GM23248 (cell line): ENCODE measurements around the gene BCL2L12. TPM values are rescaled to one million over a fixed set of nuclear protein-coding genes. Genes with fewer than 3 reads are reported as not detected.

Experiments used
- DNase-seq: peaks from one replicate; pipeline ENCODE4 v3.0.0-alpha.2; 2015
- H2AFZ ChIP-seq: fragments of 200-600 bp; sonication (generic); 2 replicates; pipeline ENCODE4 v1.6.1; 2016; ENCODE audit warnings: antibody characterized with exemption
- H3F3A ChIP-seq: fragments of 200-600 bp; sonication (generic); 2 replicates; pipeline ENCODE4 v1.6.1; 2016; ENCODE audit warnings: mild to moderate bottlenecking, antibody characterized with exemption, mixed run types; ENCODE audit not compliant: insufficient read depth
- H3K27ac ChIP-seq: fragments of 200-600 bp; sonication (generic); 2 replicates; pipeline ENCODE4 v1.5.1; 2016; ENCODE audit warnings: mild to moderate bottlenecking
- H3K27me3 ChIP-seq: fragments of 200-600 bp; sonication (generic); replicated peaks from 2 replicates; pipeline ENCODE4 v1.6.1; 2016; ENCODE audit warnings: mild to moderate bottlenecking; ENCODE audit not compliant: insufficient read depth
- H3K36me3 ChIP-seq: fragments of 200-600 bp; sonication (generic); 2 replicates; pipeline ENCODE4 v1.6.1; 2016; ENCODE audit warnings: low read depth, mild to moderate bottlenecking
- H3K4me1 ChIP-seq: fragments of 200-600 bp; sonication (generic); 2 replicates; pipeline ENCODE4 v1.6.1; 2016; ENCODE audit warnings: mild to moderate bottlenecking; ENCODE audit not compliant: insufficient read depth
- H3K4me2 ChIP-seq: fragments of 200-600 bp; sonication (generic); one replicate; pipeline ENCODE4 v1.6.1; 2016; ENCODE audit warnings: mild to moderate bottlenecking; ENCODE audit not compliant: unreplicated experiment
- H3K4me3 ChIP-seq: fragments of 200-600 bp; sonication (generic); 2 replicates; pipeline ENCODE4 v1.5.1; 2016; ENCODE audit warnings: mild to moderate bottlenecking
- H3K79me2 ChIP-seq: fragments of 200-600 bp; sonication (generic); 2 replicates; pipeline ENCODE4 v1.6.1; 2016; ENCODE audit warnings: mild to moderate bottlenecking; ENCODE audit not compliant: insufficient read depth
- H3K9ac ChIP-seq: fragments of 200-600 bp; sonication (generic); 2 replicates; pipeline ENCODE4 v1.6.1; 2016; ENCODE audit warnings: mild to moderate bottlenecking
- H3K9me2 ChIP-seq: fragments of 200-600 bp; sonication (generic); 2 replicates; pipeline ENCODE4 v1.6.1; 2016; ENCODE audit warnings: mixed run types, mild to moderate bottlenecking, moderate library complexity; ENCODE audit not compliant: insufficient read depth
- H3K9me3 ChIP-seq: fragments of 200-600 bp; sonication (generic); one replicate; pipeline ENCODE4 v1.6.1; 2017; ENCODE audit warnings: low read depth
- H4K20me1 ChIP-seq: fragments of 200-600 bp; sonication (generic); 2 replicates; pipeline ENCODE4 v1.6.0; 2016; ENCODE audit not compliant: insufficient read depth
- EZH2 ChIP-seq: fragments of 200-600 bp; sonication (generic); IDR thresholded peaks from 2 replicates; pipeline ENCODE4 v1.6.1; 2018; ENCODE audit warnings: antibody characterized with exemption, mild to moderate bottlenecking; ENCODE audit not compliant: insufficient read depth, poor library complexity, severe bottlenecking
- EZH2phosphoT487 ChIP-seq: fragments of 200-600 bp; sonication (generic); IDR thresholded peaks from 2 replicates; pipeline ENCODE4 v1.6.1; 2018; ENCODE audit warnings: antibody characterized with exemption, moderate library complexity, mild to moderate bottlenecking, low read depth; ENCODE audit not compliant: insufficient read depth
- WGBS, 2 experiments: methylation state at CpG; one replicate each; pipeline ENCODE4 v1.1.6; 2015 to 2017; ENCODE audit warnings: low lambda C conversion rate in 2 of 2, low coverage in 1 of 2; ENCODE audit errors: missing lambda C conversion rate in 2 of 2; 5-methylcytosine and 5-hydroxymethylcytosine counted together
- in situ Hi-C: fragments of 300-500 bp; cut with MboI; formaldehyde crosslinking; loops from 2 replicates; pipeline ENCODE4 v1.15.0; 2020
- polyA plus RNA-seq: library from polyadenylated mRNA; unstranded; fragments of >200 nt; fragmentation: Nextera tagmentation; extraction: Ambion mirVana; gene quantifications from 2 replicates; pipeline ENCODE4 v1.2.1, GENCODE V29; 2016
- total RNA-seq: library from RNA; depleted of rRNA; stranded (reverse); fragments of >200 nt; shearing (Covaris generic); gene quantifications from 2 replicates; pipeline ENCODE4 v1.2.3, GENCODE V29; 2014

BCL2L12 gene
- total and polyA plus RNA-seq, 2 experiments from 2014 or later, result 9.5 to 16.6 TPM

DNA sequence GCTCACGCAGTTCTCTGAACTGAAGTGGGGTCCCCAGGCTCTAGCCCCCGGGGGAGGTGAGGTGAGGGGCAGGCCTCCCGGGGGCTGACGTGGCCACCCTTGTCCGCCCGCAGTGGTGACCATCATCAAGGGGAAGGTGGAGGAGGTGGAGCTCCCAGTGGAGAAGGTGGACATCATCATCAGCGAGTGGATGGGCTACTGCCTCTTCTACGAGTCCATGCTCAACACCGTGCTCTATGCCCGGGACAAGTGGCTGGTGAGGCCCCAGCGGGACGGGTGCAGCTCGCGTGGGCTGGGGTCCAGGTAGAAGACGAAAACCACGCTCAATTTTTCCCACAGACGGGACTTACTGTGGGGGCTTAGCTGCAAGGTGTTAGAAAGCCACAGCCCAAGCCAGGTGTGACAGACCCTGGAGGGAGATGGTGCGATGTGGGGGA lies 18.1 kb downstream of the BCL2L12 start:
- Histone ChIP-seq H3K4me2 (no peak overlapping the region), H4K20me1 (no peaks in the 10 kb centered on the region), H3K27ac (no peak overlapping the region), H3K9me2 (no peaks in the 10 kb centered on the region), H3K79me2 (peaks cover 49% of the 10 kb centered on the region), H3K27me3 (no peaks in the 10 kb centered on the region), H3K4me3 (no peak overlapping the region), H3F3A (no peaks in the 10 kb centered on the region), H3K36me3 (peaks cover 11% of the 10 kb centered on the region; the same call in 1 of the 2 replicates), H3K4me1 (0 out of 2 replicates have a peak, but pooled peaks cover 4% of the 10 kb centered on the region), H3K9me3 (no peaks in the 10 kb centered on the region), H2AFZ (no peak overlapping the region), H3K9ac (no peak overlapping the region)
- 94% methylated on average over 18 of the region's 18 CpGs for WGBS, 2 experiments
- DNase-seq, result no peak
- TF ChIP-seq EZH2phosphoT487, result no peak
- no peak for TF ChIP-seq EZH2
- in situ Hi-C loops, result no loop called here

DNA sequence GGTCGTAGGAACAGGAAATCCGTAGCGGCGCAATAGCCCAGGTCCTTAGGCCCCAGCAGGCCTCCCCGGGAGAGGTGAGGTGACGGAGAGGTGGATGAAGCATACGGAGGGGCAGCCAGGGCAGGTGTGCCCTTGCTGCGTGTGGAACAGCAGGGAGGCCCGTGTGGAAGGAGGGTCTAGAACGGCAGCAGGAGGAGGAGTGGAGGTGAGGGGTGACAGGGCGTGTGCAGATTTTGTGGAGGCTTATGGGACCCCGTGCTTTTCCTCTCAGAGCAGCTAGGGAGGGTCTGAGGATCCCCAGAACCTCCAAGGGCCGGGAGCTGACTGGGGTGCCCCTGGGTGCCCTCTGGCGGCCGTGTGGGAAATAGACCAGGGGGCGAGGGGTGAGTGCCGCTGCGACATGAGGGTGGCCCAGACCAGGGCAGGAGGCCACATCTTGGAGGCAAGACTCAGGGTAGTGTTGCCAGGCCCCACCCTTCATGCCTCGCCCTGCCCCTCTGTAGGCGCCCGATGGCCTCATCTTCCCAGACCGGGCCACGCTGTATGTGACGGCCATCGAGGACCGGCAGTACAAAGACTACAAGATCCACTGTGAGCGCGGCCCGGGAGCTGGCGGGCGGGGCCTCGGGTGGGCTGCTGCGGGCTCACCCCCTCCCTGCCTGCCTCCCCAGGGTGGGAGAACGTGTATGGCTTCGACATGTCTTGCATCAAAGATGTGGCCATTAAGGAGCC lies 18.7 kb downstream of the BCL2L12 start:
- Histone ChIP-seq H3K9ac (no peak overlapping the region), H3K27me3 (no peaks in the 10 kb centered on the region), H3K79me2 (peaks cover 44% of the 10 kb centered on the region), H3K4me3 (no peak overlapping the region), H3K9me3 (no peaks in the 10 kb centered on the region), H4K20me1 (no peaks in the 10 kb centered on the region), H3K27ac (no peak overlapping the region), H3K4me2 (no peak overlapping the region), H2AFZ (no peak overlapping the region), H3K36me3 (peaks cover 11% of the 10 kb centered on the region; the same call in 1 of the 2 replicates), H3F3A (no peaks in the 10 kb centered on the region), H3K9me2 (no peaks in the 10 kb centered on the region), H3K4me1 (0 out of 2 replicates have a peak, but pooled peaks cover 4% of the 10 kb centered on the region)
- 70 to 74% methylated on average over 32 to 35 of the region's 35 CpGs for WGBS, 2 experiments
- in situ Hi-C loops, result no loop called here
- DNase-seq, result peak; percentile 47
- TF ChIP-seq EZH2 (no peak), EZH2phosphoT487 (no peak)

DNA sequence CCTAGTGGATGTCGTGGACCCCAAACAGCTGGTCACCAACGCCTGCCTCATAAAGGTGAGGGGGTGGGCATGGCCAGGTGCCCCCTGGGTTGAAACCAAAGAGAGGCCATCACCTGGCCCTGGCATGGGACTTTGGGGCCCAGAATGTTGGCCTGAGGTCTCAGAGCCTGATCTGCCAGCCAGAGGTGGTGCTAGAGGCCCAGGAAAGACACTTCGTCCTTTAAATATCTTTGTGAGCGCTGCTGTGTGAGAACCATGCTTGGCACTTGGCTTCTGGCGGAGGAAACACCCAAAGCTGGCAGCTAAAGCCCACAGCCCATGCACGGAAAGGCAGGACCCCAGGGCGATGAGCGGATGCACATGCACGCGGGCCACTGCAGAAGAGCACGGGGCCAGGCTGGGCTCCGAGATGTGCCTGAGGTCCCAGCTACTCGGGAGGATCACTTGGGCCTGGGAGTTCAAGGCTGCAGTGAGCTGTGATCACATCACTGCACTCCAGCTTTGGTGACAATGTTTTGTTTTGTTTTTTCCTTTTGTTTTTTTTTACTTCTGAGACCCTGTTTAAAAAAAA lies 19.3 kb downstream of the BCL2L12 start:
- H3K4me1 ChIP-seq, result 0 out of 2 replicates have a peak, but pooled peaks cover 4% of the 10 kb centered on the region
- peaks cover 37% of the 10 kb centered on the region for H3K79me2 ChIP-seq
- H2AFZ ChIP-seq, result no peak overlapping the region
- H3K36me3 ChIP-seq, result peaks cover 11% of the 10 kb centered on the region; the same call in 1 of the 2 replicates
- DNase-seq, result peak; percentile 18
- 87 to 90% methylated on average over 13 of the region's 13 CpGs for WGBS, 2 experiments
- H3K9me2 ChIP-seq, result no peaks in the 10 kb centered on the region
- no peaks in the 10 kb centered on the region for H3K27me3 ChIP-seq
- H3K9me3 ChIP-seq, result no peaks in the 10 kb centered on the region
- no peaks in the 10 kb centered on the region for H4K20me1 ChIP-seq
- no peak overlapping the region for H3K27ac ChIP-seq
- TF ChIP-seq EZH2phosphoT487 (no peak), EZH2 (no peak)
- H3K4me2 ChIP-seq, result no peak overlapping the region
- no peak overlapping the region for H3K4me3 ChIP-seq
- H3K9ac ChIP-seq, result no peak overlapping the region
- H3F3A ChIP-seq, result no peaks in the 10 kb centered on the region
- in situ Hi-C loops, result no loop called here

GRCh38 chr19:49685845-49686332 lies 20.2 kb downstream of the BCL2L12 start:
- no peak for TF ChIP-seq EZH2
- TF ChIP-seq EZH2phosphoT487, result no peak
- Histone ChIP-seq H2AFZ (no peak overlapping the region), H3K4me2 (no peak overlapping the region), H3K9me3 (no peaks in the 10 kb centered on the region), H3K4me3 (no peak overlapping the region), H3K79me2 (peaks cover 29% of the 10 kb centered on the region), H3K9me2 (no peaks in the 10 kb centered on the region), H3F3A (0 out of 2 replicates have a peak, but pooled peaks cover 5% of the 10 kb centered on the region), H3K9ac (no peak overlapping the region), H3K27ac (no peak overlapping the region), H4K20me1 (no peaks in the 10 kb centered on the region), H3K27me3 (no peaks in the 10 kb centered on the region), H3K4me1 (0 out of 2 replicates have a peak, but pooled peaks cover 4% of the 10 kb centered on the region), H3K36me3 (peaks cover 11% of the 10 kb centered on the region; the same call in 1 of the 2 replicates)
- 77 to 85% methylated on average over 23 of the region's 23 CpGs for WGBS, 2 experiments
- no peak for DNase-seq
- in situ Hi-C loops, result no loop called here
